Suprapubic skin (tissue), 4 donors: ENCODE results near the gene NFIC.

Experiments
- CTCF ChIP-seq, 2 donors: fragments of 200-600 bp in 1 of 2; fragments of 450-650 bp in 1 of 2; sonication (generic) in 1 of 2; IDR thresholded peaks; one replicate each; pipeline ENCODE4 v1.5.1; 2016 to 2019; ENCODE audit warnings: antibody characterized with exemption in 2 of 2, mild to moderate bottlenecking in 1 of 2, moderate library complexity in 1 of 2
- POLR2A ChIP-seq, 2 donors: fragments of 450-650 bp; IDR thresholded peaks; one replicate each; pipeline ENCODE4 v1.6.1; 2017; ENCODE audit warnings: antibody characterized with exemption in 2 of 2, mild to moderate bottlenecking in 2 of 2, moderate library complexity in 2 of 2
- POLR2AphosphoS5 ChIP-seq, 3 donors: sonication (generic); formaldehyde crosslinking; IDR thresholded peaks; one replicate each; pipeline ENCODE4 v1.6.1; 2017; ENCODE audit warnings: antibody characterized with exemption in 3 of 3

- no peak for TF ChIP-seq CTCF (IDR thresholded peaks at IDR 0.05)
- no peak for TF ChIP-seq POLR2A (IDR thresholded peaks at IDR 0.05)
- no peak for TF ChIP-seq POLR2AphosphoS5 (IDR thresholded peaks at IDR 0.05)
These were observed 14.4 kb downstream of the NFIC start for GRCh38 chr19:3380829-3381228.
